ENCODE results near the gene DSCAM. TPM values are rescaled to one million over a fixed set of nuclear protein-coding genes. Genes with fewer than 3 reads are reported as not detected.

Gene DSCAM
- total RNA-seq, 1 donor from 2014 or later, result not detected

GRCh38 chr21:40178726-40179125 is 668.2 kb downstream of the DSCAM start:
- H3K27me3 ChIP-seq (ENCODE audit: low read depth), result peaks cover 61% of the 10 kb centered on the region
- no peaks in the 10 kb centered on the region for H3K9me3 ChIP-seq (replicated peaks)
- no peak for DNase-seq
- no peak overlapping the region for H3K4me3 ChIP-seq
- H3K27ac ChIP-seq (replicated peaks), result no peak overlapping the region
- intact Hi-C loops (cut with micrococcal nuclease), result no loop called here
- no peaks in the 10 kb centered on the region for H3K36me3 ChIP-seq
- H3K4me1 ChIP-seq, result no peaks in the 10 kb centered on the region
- TF ChIP-seq CTCF (IDR thresholded peaks at IDR 0.05; ENCODE audit: borderline replicate concordance), result no peak

- H3K9me3 ChIP-seq (replicated peaks), result no peaks in the 10 kb centered on the region
- H3K27ac ChIP-seq (replicated peaks), result no peak overlapping the region
- peaks cover 68% of the 10 kb centered on the region for H3K27me3 ChIP-seq (ENCODE audit: low read depth)
- no peak for TF ChIP-seq CTCF (IDR thresholded peaks at IDR 0.05; ENCODE audit: borderline replicate concordance)
- no peaks in the 10 kb centered on the region for H3K36me3 ChIP-seq
- DNase-seq, result no peak
- H3K4me3 ChIP-seq, result no peak overlapping the region
- H3K4me1 ChIP-seq, result no peaks in the 10 kb centered on the region
- intact Hi-C loops (cut with micrococcal nuclease), result no loop called here
Observed at GRCh38 chr21:40177979-40178378, 669.0 kb downstream of the DSCAM start.

- H3K9me3 ChIP-seq (replicated peaks), result no peaks in the 10 kb centered on the region
- H3K27me3 ChIP-seq (ENCODE audit: low read depth), result peaks cover 77% of the 10 kb centered on the region
- no peaks in the 10 kb centered on the region for H3K36me3 ChIP-seq
- H3K4me3 ChIP-seq, result no peak overlapping the region
- no peak overlapping the region for H3K27ac ChIP-seq (replicated peaks)
- no peak for DNase-seq
- intact Hi-C loops (cut with micrococcal nuclease), result no loop called here
- no peak for TF ChIP-seq CTCF (IDR thresholded peaks at IDR 0.05; ENCODE audit: borderline replicate concordance)
- H3K4me1 ChIP-seq, result no peaks in the 10 kb centered on the region
Observed at GRCh38 chr21:40176724-40177123, 670.2 kb downstream of the DSCAM start.

- no peak for TF ChIP-seq CTCF (IDR thresholded peaks at IDR 0.05; ENCODE audit: borderline replicate concordance)
- H3K27ac ChIP-seq (replicated peaks), result no peak overlapping the region
- H3K36me3 ChIP-seq, result no peaks in the 10 kb centered on the region
- peaks cover 67% of the 10 kb centered on the region for H3K27me3 ChIP-seq (ENCODE audit: low read depth)
- no peaks in the 10 kb centered on the region for H3K4me1 ChIP-seq
- H3K4me3 ChIP-seq, result no peak overlapping the region
- no peaks in the 10 kb centered on the region for H3K9me3 ChIP-seq (replicated peaks)
- DNase-seq, result no peak
- intact Hi-C loops (cut with micrococcal nuclease), result no loop called here
Observed at GRCh38 chr21:40173816-40174215, 673.1 kb downstream of the DSCAM start.

GRCh38 chr21:40169971-40170370 is 677.0 kb downstream of the DSCAM start:
- peaks cover 7% of the 10 kb centered on the region for H3K4me1 ChIP-seq
- no peak for DNase-seq
- intact Hi-C loops (cut with micrococcal nuclease), result no loop called here
- H3K27me3 ChIP-seq (ENCODE audit: low read depth), result peaks cover 35% of the 10 kb centered on the region
- no peak overlapping the region for H3K4me3 ChIP-seq
- no peak overlapping the region for H3K27ac ChIP-seq (replicated peaks)
- H3K36me3 ChIP-seq, result no peaks in the 10 kb centered on the region
- H3K9me3 ChIP-seq (replicated peaks), result no peaks in the 10 kb centered on the region
- no peak for TF ChIP-seq CTCF (IDR thresholded peaks at IDR 0.05; ENCODE audit: borderline replicate concordance)

All from left ventricle myocardium inferior (tissue), 1 donor.